B cell (primary cell): ENCODE measurements around the gene RASGEF1C. TPM values are rescaled to one million over a fixed set of nuclear protein-coding genes. Genes with fewer than 3 reads are reported as not detected.

Experiments
- ATAC-seq: fragments of 200-7000 bp; cut with Tn5 transposase; one replicate; pipeline ENCODE4 v1.10.0; 2021; ENCODE audit warnings: low read depth, mild to moderate bottlenecking, moderate number of reproducible peaks, moderate library complexity
- CTCF ChIA-PET: fragments of 350-600 bp; sonication (Branson Sonifier 250); formaldehyde crosslinking; loops from one replicate; lab custom pipeline; 2021; ENCODE audit warnings: antibody characterized with exemption, inconsistent platforms; lab: Charles Lee
- POLR2A ChIA-PET: fragments of 350-600 bp; sonication (Branson Sonifier 250); formaldehyde crosslinking; loops from one replicate; lab custom pipeline; 2021; ENCODE audit warnings: antibody characterized with exemption; lab: Charles Lee
- DNase-seq: peaks from one replicate; pipeline ENCODE4 v3.0.0; 2013
- H2AFZ ChIP-seq: 2 replicates; pipeline ENCODE4 v1.6.1; 2012; ENCODE audit warnings: mild to moderate bottlenecking, low read depth, low read length; ENCODE audit not compliant: insufficient read depth, poor library complexity, severe bottlenecking
- H3K27ac ChIP-seq, 2 donors: 1 replicate in 1 of 2; 2 replicates in 1 of 2; pipeline ENCODE4 v1.5.1; 2012 to 2013; ENCODE audit warnings: low read length in 2 of 2, mild to moderate bottlenecking in 2 of 2, moderate library complexity in 1 of 2
- H3K27me3 ChIP-seq, 4 experiments: fragments of 200-600 bp in 1 of 4; sonication (generic) in 1 of 4; replicated peaks in 1 of 4; 1 replicate in 2 of 4; 2 replicates in 2 of 4; pipeline versions ENCODE4 v1.6.1 to v1.7.0; 2013 to 2016; ENCODE audit warnings: low read length in 3 of 4, mild to moderate bottlenecking in 2 of 4, mixed read lengths in 1 of 4, moderate library complexity in 1 of 4; ENCODE audit not compliant: insufficient read depth in 4 of 4, control insufficient read depth in 3 of 4; ENCODE audit errors: control extremely low read depth in 1 of 4
- H3K36me3 ChIP-seq, 2 experiments: replicated peaks in 1 of 2; 1 replicate in 1 of 2; 2 replicates in 1 of 2; pipeline versions ENCODE4 v1.6.1 to v1.7.1; 2013; ENCODE audit warnings: low read length in 1 of 2; ENCODE audit not compliant: insufficient read depth in 2 of 2, control insufficient read depth in 1 of 2; ENCODE audit errors: control extremely low read depth in 1 of 2, extremely low read depth in 1 of 2
- H3K4me1 ChIP-seq, 2 donors: fragments of 200-600 bp in 1 of 2; sonication (generic) in 1 of 2; 1 replicate in 1 of 2; 2 replicates in 1 of 2; pipeline versions ENCODE4 v1.5.1 to v1.6.1; 2013 to 2017; ENCODE audit warnings: low read length in 2 of 2; ENCODE audit not compliant: control insufficient read depth in 2 of 2, insufficient read depth in 2 of 2
- H3K4me2 ChIP-seq: replicated peaks from 2 replicates; pipeline ENCODE3; 2012; ENCODE audit warnings: mild to moderate bottlenecking, low read depth, low read length; ENCODE audit not compliant: poor library complexity, severe bottlenecking
- H3K4me3 ChIP-seq, 5 experiments: fragments of 200-600 bp in 1 of 5; sonication (generic) in 1 of 5; 1 replicate in 3 of 5; 2 replicates in 2 of 5; pipeline versions ENCODE4 v1.5.1 to v1.7.0; 2011 to 2016; ENCODE audit warnings: low read length in 4 of 5, mild to moderate bottlenecking in 4 of 5, low read depth in 2 of 5, control low read depth in 1 of 5, moderate library complexity in 1 of 5; ENCODE audit not compliant: insufficient read depth in 1 of 5; ENCODE audit errors: control extremely low read depth in 1 of 5, extremely low read depth in 1 of 5
- H3K79me2 ChIP-seq: fragments of 200-600 bp; sonication (generic); one replicate; pipeline ENCODE4 v1.6.0; 2016; ENCODE audit warnings: low read length; ENCODE audit not compliant: control insufficient read depth, insufficient read depth
- H3K9ac ChIP-seq: fragments of 200-600 bp; sonication (generic); 2 replicates; pipeline ENCODE4 v1.6.1; 2017; ENCODE audit warnings: mild to moderate bottlenecking, low read length, moderate library complexity
- H3K9me3 ChIP-seq, 3 donors: one replicate each; pipeline versions ENCODE4 v1.6.1 to v1.7.1; 2013; ENCODE audit warnings: low read length in 2 of 3; ENCODE audit not compliant: control insufficient read depth in 2 of 3, insufficient read depth in 1 of 3; ENCODE audit errors: control extremely low read depth in 1 of 3
- H4K20me1 ChIP-seq: 2 replicates; pipeline ENCODE4 v1.6.0; 2012; ENCODE audit warnings: mild to moderate bottlenecking, low read length; ENCODE audit not compliant: insufficient read depth, control insufficient read depth, poor library complexity, severe bottlenecking
- H3K27ac Mint-ChIP-seq: one replicate; pipeline ENCODE4 v1.8.0; 2021; ENCODE audit warnings: mixed read lengths
- H3K27me3 Mint-ChIP-seq: one replicate; pipeline ENCODE4 v1.8.0; 2021; ENCODE audit warnings: mixed read lengths
- H3K4me1 Mint-ChIP-seq: one replicate; pipeline ENCODE4 v1.8.0; 2021; ENCODE audit warnings: mixed read lengths
- H3K4me3 Mint-ChIP-seq: one replicate; pipeline ENCODE4 v1.8.0; 2021; ENCODE audit warnings: mixed read lengths
- H3K9me3 Mint-ChIP-seq: one replicate; pipeline ENCODE4 v1.8.0; 2022; ENCODE audit warnings: mixed read lengths; ENCODE audit not compliant: insufficient read depth
- CTCF ChIP-seq: fragments of 200-600 bp; IDR thresholded peaks from one replicate; pipeline ENCODE4 v1.8.0; 2022; ENCODE audit warnings: antibody characterized with exemption, mild to moderate bottlenecking
- EZH2 ChIP-seq: IDR thresholded peaks from 2 replicates; pipeline ENCODE4 v1.6.1; 2012; ENCODE audit warnings: borderline replicate concordance, low read depth, mild to moderate bottlenecking, moderate library complexity, low read length; ENCODE audit not compliant: insufficient read depth, poor library complexity, severe bottlenecking
- WGBS: methylation state at CpG from one replicate; pipeline ENCODE4 v1.1.5; 2013; ENCODE audit warnings: missing lambda C conversion rate; ENCODE audit not compliant: insufficient coverage; 5-methylcytosine and 5-hydroxymethylcytosine counted together
- intact Hi-C: fragments of 100-400 bp; cut with micrococcal nuclease; formaldehyde crosslinking; loops from one replicate; pipeline ENCODE4 v1.10.0; 2022
- polyA plus RNA-seq: library from polyadenylated mRNA; depleted of rRNA; stranded (reverse); fragments of >200 nt; gene quantifications from 2 replicates; pipeline ENCODE4 v1.2.3, GENCODE V29; 2012
- total RNA-seq, 2 donors: library from RNA; stranded (reverse); fragments of 120-200 nt in 1 of 2; gene quantifications; 1 replicate in 1 of 2; 2 replicates in 1 of 2; pipeline versions ENCODE4 v1.2.3 to v1.2.4, GENCODE V29; 2013 to 2022

RASGEF1C gene
- total and polyA plus RNA-seq, 2 donors (not counting 1 experiment from before 2014, with no cell fraction given) = not detected

DNA sequence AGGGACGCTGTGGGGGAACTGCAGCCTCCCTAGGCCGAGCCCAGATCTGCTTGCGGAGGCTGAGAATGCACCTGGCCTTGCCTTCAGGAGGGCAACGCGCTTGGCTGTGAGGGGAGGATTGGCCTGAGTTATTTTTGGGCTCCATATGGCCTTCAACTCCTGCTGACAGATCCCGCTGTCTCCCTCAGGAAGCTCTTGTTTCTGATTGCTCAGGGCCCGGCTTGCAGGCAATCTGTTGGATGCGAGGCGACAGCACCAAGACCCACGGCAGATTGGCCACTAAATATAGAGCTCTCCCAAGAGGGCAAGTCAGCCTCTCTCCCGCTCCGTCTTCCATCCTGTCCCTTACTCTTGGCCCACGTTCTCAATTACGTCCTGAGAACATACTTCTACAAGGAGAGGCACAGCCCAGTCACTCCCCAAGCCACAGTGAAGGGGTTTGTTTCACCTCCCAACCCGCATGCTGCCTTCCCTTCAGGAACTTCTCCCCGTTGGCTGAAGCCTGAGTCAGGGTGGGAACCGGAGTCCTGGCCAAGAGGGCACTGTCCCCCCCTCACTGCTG, 53.6 kb downstream of the RASGEF1C start:
- no peak for TF ChIP-seq EZH2
- no peak for TF ChIP-seq CTCF
- no peaks in the 10 kb centered on the region for H3K79me2 ChIP-seq
- no peak overlapping the region for H3K27ac ChIP-seq
- H3K4me1 Mint-ChIP-seq = no peaks in the 10 kb centered on the region
- H3K27ac Mint-ChIP-seq = no peak overlapping the region
- no peaks in the 10 kb centered on the region for H3K27me3 Mint-ChIP-seq
- ATAC-seq (no peak), DNase-seq (no peak)
- H3K9ac ChIP-seq = no peak overlapping the region
- no peak overlapping the region for H2AFZ ChIP-seq
- peaks cover 0 to 11% (median 0%) of the 10 kb centered on the region in 3 donors for H3K9me3 ChIP-seq
- peaks cover 2% of the 10 kb centered on the region for H3K9me3 Mint-ChIP-seq
- intact Hi-C loops = no loop called here
- no peaks in the 10 kb centered on the region for H3K27me3 ChIP-seq
- 90% methylated on average over 17 of the region's 17 CpGs for whole genome bisulfite sequencing
- H4K20me1 ChIP-seq = no peaks in the 10 kb centered on the region
- POLR2A ChIA-PET = no interaction called here
- no peaks in the 10 kb centered on the region for H3K4me1 ChIP-seq
- CTCF ChIA-PET = no interaction called here
- no peak overlapping the region for H3K4me2 ChIP-seq
- H3K4me3 ChIP-seq = no peak overlapping the region
- no peak overlapping the region for H3K4me3 Mint-ChIP-seq
- H3K36me3 ChIP-seq = no peaks in the 10 kb centered on the region

DNA sequence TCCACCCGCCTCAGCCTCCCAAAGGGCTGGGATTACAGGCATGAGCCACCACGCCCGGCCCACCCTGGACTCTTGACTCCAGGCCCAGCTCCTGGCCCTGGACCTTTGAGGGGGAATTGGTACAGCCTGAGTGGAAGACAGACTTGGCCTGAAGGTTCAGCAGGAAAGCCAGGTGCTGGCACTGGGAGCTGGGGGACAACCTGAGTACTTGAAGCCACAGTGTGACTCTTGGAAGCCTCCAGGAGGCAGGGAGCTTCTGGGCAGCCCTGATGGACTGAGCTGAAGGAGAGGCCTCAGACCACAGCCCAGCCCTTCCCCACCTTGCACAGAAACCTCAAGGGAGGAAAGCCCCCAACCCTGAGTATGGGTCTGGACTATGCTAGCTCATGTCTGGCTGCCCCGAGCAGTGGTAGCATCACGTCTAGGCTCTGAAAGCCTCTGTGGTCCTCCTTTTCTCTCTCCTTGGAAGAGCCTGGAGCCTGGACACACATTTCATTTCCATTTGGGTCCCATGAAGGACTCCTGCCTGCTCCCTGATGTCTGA, 54.1 kb downstream of the RASGEF1C start:
- CTCF ChIA-PET = no interaction called here
- no peak overlapping the region for H2AFZ ChIP-seq
- Mint-ChIP-seq H3K27ac (no peak overlapping the region), H3K9me3 (peaks cover 5% of the 10 kb centered on the region), H3K4me1 (no peaks in the 10 kb centered on the region), H3K4me3 (no peak overlapping the region), H3K27me3 (peaks cover 4% of the 10 kb centered on the region)
- H3K4me3 ChIP-seq = no peak overlapping the region
- no peak for DNase-seq
- no peak overlapping the region for H3K4me2 ChIP-seq
- no peak overlapping the region for H3K9ac ChIP-seq
- H3K36me3 ChIP-seq = no peaks in the 10 kb centered on the region
- H3K9me3 ChIP-seq = peaks cover 0 to 7% (median 2%) of the 10 kb centered on the region in 3 donors
- POLR2A ChIA-PET = no interaction called here
- WGBS = 94% methylated on average over 5 of the region's 5 CpGs
- H3K27me3 ChIP-seq = no peaks in the 10 kb centered on the region
- no peak for ATAC-seq
- intact Hi-C loops = no loop called here
- no peak overlapping the region for H3K27ac ChIP-seq
- no peaks in the 10 kb centered on the region for H3K79me2 ChIP-seq
- no peaks in the 10 kb centered on the region for H4K20me1 ChIP-seq
- TF ChIP-seq CTCF (no peak), EZH2 (no peak)
- no peaks in the 10 kb centered on the region for H3K4me1 ChIP-seq
